Subcutaneous adipose tissue (tissue), 4 donors: Measurements from ENCODE around the gene TMEM131. TPM values are rescaled to one million over a fixed set of nuclear protein-coding genes. Genes with fewer than 3 reads are reported as not detected.

Source experiments
- total RNA-seq, 4 donors: library from RNA; depleted of rRNA; stranded (reverse); fragments of >200 nt; gene quantifications; one replicate each; pipeline ENCODE4 v1.1.0, GENCODE V29; 2016
- TF ChIP-seq, protein P1 (sequence below): fragments of 450-650 bp; IDR thresholded peaks from one replicate; pipeline ENCODE4 v1.5.1; 2016; ENCODE audit warnings: low read depth, mild to moderate bottlenecking, control low read depth, antibody characterized with exemption, moderate library complexity

The TMEM131 gene
- total RNA-seq, 4 donors from 2014 or later = 35.5 to 44.3 (median 39.7) TPM

DNA sequence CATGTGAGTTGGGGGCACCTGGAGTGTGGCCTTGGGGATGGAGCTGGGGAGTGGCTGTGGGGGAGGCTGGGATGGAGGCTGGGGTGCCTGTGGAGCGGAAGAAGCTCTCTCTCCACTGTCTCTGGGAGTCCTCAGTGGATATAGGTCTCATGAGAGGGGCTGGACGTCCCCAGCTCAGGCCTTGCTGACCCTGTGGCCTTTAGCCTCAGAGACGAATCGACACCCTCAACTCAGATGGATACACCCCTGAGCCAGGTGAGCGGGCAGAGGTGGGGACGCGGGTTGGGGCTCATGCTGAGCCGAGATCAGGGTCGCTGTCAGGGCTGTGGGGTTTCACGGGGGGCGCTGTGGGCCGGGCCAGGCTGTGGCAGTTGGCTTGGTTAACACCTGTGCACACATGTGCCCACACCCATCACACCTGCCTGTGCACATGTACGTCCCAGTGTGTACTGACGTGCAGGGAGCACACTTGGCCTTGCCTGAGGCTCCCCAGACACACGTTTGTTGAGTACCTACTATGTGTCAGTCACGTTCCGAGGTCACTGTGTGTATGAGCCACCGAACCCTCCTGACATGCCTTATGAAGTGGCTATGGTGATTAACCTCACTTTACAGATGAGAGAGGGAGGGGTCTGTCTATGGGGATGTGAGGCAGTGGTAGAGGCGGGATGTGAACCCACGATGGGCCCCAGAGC, 262.3 kb downstream of the TMEM131 start:
- TF ChIP-seq, protein P1, sequence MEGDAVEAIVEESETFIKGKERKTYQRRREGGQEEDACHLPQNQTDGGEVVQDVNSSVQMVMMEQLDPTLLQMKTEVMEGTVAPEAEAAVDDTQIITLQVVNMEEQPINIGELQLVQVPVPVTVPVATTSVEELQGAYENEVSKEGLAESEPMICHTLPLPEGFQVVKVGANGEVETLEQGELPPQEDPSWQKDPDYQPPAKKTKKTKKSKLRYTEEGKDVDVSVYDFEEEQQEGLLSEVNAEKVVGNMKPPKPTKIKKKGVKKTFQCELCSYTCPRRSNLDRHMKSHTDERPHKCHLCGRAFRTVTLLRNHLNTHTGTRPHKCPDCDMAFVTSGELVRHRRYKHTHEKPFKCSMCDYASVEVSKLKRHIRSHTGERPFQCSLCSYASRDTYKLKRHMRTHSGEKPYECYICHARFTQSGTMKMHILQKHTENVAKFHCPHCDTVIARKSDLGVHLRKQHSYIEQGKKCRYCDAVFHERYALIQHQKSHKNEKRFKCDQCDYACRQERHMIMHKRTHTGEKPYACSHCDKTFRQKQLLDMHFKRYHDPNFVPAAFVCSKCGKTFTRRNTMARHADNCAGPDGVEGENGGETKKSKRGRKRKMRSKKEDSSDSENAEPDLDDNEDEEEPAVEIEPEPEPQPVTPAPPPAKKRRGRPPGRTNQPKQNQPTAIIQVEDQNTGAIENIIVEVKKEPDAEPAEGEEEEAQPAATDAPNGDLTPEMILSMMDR = no peak

DNA sequence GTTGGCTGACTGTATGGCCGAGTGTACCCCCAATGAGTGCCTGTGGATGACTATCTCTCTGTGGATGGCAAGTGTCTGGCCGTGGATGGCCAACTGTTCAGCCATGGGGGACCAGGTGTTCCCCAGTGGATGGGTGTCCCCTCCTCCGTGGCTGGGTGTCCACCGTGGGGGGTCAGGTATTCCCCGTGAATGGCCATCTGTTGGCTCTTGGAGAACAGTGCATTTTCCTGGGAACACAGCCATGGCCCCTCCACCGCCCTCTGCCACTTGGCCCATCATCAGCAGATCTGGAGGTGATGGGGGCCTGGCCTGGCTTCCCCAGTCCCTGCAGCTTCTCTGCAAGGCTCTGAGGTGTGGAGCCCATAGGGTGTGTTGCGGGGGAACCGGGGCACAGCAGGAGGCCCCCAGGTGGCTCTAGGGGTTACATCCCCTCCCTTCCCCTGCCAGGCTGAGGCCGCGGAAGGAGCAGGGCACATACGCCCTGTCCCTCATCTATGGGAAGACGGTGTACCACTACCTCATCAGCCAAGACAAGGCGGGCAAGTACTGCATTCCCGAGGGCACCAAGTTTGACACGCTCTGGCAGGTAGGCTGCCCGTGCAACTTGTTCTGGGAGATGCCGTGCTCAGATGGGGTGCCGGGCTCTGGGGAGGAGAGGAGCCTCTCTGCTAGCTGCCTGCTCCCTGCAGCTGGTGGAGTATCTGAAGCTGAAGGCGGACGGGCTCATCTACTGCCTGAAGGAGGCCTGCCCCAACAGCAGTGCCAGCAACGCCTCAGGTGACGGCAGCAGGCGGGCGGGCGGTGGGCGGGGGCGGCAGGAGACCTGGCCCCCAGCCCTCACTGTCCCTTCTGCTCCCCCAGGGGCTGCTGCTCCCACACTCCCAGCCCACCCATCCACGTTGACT, 263.1 kb downstream of the TMEM131 start:
- TF ChIP-seq, protein P1 = no peak

DNA sequence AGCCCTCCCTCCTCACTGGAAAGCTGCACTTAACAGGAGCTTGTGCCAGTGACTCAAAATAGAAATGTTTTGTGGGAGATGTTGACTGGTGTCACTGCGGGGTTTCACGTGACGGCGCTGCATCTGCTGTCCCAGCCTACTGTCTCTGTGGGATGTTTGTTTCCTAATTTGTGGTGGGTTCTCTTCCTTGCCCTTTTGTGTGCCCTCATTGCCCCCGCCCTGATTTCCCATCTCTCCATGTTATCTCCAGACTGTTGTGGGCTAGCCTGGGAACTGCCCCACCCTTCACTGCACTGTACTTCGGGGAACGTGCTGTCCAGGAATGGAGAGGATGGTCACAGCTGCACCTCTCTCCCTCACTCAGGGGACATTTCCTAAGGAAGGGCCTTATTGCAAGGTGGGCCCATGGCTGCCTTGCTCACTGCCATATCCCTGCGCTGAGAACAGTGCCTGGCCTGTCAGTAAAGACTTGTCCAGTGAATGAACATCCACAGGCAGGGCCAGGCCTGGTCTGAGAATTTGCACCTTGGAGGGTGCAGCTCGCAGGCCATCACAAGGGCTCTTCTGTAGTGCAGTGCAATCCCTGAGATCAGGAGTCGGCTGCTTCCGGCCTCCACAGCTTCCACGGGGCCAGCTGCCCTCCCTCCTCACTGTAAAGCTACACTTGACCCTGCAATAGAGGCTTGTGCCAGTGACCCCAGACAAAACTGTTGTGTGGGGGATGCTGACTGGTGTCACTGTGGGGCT, 264.3 kb downstream of the TMEM131 start:
- TF ChIP-seq, protein P1 = no peak

DNA sequence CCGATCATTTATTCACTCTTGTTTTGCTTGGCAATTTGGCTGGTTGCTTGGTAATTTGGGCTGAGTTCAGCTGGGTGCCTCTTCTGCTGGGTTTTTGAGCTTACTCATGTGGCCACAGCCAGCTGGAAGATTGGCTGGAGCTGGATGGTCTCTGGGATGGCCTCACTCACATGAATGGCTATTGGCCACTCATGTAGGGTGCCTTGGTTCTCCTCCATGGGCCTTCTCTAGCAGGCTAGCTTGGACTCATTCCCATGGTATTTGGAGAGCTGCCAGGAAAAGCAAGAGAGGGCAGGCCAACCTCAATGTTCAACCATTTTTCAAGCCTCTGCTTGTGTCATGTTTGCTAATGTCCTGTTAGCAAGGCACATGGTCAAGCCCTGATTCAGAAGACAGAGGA, 265.5 kb downstream of the TMEM131 start:
- TF ChIP-seq, protein P1 = no peak

DNA sequence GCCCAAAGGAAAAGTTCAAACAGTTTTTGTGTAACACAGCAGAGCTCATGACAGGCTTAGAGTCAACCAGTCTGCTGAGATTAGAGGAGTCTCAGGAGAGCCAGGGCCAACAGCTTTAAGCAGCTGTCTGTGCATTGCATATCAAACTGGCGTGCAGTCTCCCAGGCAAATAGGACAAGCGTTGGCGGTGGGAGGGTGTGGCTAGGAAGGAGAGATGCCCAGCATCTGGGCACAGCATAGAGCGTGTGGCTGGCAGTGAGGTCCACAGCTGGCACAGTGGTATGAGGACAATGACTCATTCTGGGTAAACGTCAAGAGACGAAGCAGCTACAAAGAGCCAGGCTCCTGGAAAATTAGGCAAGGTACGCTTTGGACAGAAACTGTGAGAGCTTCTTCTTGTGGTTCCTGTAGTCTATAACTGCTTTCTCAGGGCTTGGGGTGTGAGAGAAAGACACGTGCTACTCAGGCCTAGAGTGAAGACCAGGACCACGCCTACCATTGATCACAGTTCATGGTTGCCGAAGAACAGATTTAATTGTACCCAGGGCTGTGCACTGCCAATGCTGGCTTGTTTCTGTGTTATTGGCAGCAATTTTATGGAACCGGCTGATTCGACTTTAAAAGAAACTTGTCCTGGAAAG, 267.5 kb downstream of the TMEM131 start:
- TF ChIP-seq, protein P1 = no peak

DNA sequence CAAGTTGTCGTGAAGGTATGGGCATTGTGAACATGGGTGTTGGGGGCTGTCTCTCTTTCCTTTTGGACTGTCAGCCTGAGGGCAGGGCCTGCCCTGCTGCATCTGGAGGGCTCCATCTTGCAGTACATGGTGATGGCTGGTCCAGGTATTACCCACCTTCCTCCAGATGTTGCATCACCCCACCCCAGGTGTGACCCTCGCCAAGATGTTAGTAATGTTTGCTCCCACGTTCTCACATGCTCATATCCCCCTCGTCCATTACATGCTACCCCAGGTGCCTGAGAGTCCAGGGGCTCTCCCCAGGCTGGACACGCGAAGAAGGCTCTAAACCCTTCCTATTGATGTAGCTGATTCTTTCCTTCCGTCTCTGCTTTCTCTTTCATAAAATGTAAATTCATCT, 268.5 kb downstream of the TMEM131 start:
- TF ChIP-seq, protein P1 = no peak
